HG03378 (cell line): Measurements from ENCODE around the gene AAMP.

ENCODE experiments used
- ATAC-seq: cut with Tn5 transposase; IDR thresholded peaks from one replicate; pipeline ENCODE4 v1.9.1; 2021; ENCODE audit warnings: mild to moderate bottlenecking, moderate library complexity; ENCODE audit not compliant: unreplicated experiment

Gene AAMP

DNA sequence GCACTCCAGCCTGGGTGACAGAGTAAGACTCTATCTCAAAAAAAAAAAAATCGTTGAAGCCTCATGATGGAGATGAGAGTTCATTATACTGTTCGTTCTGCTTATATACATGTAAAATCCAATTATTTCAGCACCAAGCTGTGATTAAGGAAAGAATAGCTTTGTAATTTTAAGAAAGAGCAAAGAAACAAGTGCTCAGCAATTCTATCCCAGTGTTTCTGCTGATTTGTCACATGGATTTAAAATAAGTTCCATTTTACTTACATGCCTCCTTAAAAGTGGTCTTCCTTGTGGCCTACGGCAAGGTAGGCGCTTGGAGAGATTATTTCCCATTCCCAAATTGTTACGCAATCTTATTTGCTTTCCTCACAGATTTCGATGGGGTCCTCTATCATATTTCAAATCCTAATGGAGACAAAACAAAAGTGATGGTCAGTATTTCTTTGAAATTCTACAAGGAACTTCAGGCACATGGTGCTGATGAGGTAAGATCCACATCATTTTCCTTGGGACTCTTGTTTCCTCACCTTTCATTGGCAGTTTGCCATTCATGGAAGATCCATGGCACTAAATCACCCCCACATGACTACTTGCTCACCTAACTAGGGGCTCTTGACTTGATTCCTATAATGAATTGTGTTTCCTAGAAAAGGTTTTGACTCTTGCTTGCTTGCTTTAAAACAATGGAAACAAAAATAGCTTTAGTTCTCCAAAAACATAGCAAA, 41.4 kb downstream of the AAMP start:
- no peak for ATAC-seq

DNA sequence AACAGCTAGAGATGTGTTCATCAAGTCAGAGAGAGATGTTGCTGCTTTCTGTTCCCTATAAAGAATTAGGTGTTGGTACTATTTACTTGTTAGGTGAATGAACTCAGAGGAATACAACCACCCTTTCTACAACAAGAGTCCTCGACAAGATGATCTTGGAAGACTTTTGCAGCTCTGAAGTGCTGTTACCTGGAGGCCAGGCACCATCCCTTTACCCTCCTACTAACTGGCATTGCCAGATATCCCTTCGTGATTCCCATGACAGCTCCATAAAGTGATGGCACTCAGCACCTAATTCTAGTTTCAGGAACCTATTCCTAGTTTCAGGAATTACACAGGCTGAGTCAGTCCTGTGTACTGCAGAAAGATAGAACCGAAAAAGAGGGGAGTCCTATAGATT, 43.0 kb downstream of the AAMP start:
- ATAC-seq, result no peak

DNA sequence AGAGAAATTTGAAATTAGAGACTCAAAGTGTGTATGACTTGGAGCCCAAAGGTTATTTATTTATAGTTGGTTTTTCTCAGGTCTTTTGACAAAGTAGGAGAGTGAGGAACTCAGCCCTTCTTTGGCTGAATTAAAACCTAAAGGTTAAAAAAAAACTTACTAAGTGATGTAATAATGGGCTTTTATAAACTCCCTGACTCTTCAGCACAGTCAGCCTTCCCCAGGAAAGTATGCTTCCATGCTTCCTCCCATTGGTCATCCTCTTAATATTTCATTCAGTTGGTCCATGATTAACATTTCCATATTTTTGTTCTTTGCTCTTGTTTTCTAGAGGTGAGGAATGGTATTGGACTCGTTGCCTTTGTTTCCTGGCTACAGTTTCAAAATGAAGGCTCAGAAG, 45.8 kb downstream of the AAMP start:
- ATAC-seq, result no peak

DNA sequence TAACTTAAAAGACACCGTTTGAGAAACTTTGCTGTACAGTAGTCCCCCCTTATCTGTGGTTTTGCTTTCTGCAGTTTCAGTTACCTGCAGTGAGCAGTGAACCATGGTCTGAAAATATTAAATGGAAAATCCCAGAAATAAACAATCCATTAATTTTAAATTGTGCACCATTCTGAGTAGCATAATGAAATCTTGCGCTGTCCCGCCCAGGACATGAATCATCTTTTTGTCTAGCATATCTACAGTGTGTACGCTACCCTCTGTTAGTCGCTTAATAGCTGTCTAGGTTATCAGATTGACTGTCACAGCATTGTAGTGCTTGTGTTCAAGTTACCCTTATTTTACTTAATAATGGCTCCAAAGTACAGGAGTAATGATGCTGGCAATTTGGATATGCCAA, 46.9 kb downstream of the AAMP start:
- ATAC-seq, result no peak

DNA sequence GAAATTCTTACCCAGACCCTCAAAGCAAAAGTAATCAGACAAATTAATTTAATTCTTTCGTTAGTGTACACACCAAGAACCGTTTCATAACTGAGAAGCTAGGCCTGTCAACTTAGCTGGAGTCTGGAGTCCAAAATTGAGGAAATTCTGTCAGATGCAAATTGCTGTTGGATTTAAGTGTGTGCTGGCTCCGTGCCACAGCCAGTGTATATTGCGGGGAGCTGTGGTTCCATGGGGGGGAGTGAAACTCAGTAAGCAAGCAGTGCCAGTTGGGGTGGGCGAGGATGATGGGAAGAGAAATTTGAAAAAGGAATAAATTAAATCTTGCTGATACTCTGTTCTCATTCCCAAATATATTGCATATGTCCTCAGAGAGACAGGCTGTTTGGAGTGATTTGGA, 48.9 kb downstream of the AAMP start:
- ATAC-seq, result no peak

DNA sequence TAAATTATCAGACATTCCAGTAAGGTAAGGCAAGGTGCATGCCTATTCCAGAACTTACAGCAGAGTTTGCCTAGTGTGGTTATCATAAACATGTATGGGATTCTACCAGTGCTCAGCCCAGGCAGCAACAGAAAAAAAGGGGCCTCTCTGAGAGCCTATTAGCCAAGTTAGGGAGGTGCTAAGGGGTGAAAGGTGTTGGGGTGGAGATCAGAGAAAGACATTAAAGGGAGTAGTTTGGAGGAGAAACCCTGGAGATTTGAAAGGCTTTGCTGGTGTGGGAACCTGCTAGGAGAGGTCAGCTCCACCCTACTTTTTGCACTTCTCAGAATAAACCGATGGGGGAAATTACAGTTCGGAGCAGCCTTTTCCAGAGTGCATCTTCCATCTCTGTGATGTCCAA, 50.0 kb downstream of the AAMP start:
- no peak for ATAC-seq

DNA sequence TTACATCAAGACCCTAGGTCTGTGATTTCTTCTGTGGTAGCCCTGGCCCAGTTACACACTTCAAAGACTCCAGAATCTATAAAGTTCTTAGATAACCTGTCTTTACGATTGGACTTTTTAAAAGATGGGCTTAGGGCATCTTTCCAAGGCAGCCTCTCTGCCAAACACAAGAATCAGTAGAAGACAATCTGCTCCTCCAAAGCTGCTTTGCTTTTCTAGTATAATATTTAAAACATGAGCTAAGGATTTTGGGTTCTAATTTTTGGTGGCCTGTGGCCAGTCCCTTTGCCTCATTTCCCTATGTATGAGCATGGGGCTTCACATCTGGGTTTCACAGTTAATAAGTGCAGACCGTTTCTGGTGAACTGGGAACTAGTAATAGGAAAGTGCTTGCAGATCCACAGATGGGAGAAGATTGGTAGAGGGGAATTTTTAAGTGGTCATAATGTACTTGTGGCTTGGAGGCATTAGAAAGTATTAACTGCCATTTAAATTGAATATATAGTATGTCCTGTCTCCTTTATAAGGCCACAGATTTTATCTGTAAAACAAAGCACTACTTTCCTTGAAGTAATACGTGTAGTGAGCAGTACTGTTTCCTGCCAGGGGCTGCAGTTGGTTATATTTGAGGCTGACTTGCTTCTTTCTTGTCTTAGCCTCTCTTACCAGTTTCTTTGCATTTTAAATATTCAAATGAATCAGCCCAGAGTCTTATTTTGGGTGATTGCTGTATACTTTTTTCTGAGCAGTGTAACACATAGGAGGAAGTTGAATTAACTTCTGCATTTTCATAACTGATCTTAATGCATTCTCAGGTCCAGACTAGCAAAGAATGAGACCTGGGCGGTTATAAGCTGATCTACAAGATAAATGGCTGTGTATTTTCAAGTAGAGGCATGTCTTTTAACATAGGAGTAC, 51.4 kb downstream of the AAMP start:
- peak; percentile 46 for ATAC-seq

DNA sequence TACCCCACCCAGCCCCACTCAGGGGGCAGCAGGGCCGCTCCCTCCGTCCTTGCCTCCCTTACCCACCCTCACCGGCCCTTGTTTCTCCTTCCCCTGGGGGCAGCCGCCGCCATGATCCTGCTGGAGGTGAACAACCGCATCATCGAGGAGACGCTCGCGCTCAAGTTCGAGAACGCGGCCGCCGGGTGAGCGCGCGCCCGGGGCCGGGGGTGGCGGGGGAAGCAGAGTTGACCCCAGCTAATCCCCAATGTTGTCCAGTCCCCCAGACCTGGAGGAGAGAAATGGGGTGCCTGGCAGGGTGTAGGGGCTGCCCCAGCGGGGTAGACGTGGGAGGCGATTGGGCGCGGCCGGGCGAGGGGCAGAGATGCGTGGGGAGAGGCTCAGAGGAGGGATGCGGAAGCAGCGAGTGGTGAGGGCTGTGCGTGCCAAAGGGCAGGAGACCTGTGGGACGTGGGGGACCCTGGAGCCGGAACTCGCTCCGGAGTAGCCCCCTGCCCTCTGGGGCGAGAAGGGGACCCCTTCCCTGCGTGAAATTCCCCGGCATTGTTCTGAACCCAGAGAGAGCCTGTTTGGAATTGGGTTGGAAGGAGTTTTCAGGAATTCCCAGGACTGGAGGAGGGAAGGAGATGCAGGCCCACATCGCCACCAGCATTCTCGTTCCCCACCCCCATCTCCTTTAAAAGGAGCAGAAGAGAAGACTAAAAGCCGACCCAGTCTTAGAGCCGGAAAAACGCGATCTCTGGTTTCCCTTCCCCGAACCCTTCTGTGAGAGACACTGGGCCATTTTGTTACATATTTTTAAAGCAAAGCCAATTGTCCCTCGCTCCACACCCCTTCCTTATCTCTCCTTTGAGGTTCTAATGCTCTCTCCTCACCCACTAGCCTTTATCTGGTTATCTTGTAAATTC, 52.3 kb downstream of the AAMP start:
- no peak for ATAC-seq

DNA sequence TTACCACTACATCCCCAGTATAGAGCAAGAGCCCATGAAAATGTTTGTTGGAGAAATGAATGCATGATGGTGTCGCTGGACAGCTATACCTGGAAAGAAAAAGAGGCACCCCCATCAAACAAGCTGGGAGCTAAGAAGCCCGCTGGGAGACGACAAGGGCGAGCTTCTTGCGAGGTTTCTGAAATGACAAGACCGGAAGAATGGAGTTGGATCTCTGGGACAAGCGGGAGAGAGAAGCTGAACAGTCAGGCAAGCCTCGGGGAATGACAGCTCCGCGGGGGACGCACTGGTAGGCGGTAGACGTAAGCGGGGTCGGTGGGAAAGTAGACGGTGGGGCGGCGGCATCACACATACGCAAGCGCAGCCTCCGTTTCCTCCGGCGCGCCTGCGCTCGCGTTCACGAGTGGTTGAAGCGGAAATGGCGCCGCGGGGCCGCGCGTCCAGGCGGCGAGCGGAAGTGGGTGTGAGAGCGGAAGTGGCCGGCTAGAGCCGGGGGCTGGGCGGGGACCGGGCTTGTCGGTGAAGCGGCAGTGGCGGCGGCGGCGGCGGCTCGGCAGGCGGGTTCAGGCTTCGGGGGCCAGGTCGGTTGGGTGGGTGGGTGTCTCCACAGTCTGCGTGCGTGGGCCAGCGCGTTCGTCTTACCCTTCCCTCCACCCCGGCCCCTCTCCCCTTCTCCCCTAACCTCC, 53.1 kb downstream of the AAMP start, which contains the start of gene ARPC2:
TSS of gene ARPC2 (plus strand) at position 516 of the 686 bp plus-strand sequence. CDS start 282 bp downstream, outside the sequence.
- ATAC-seq, result peak; percentile 59

DNA sequence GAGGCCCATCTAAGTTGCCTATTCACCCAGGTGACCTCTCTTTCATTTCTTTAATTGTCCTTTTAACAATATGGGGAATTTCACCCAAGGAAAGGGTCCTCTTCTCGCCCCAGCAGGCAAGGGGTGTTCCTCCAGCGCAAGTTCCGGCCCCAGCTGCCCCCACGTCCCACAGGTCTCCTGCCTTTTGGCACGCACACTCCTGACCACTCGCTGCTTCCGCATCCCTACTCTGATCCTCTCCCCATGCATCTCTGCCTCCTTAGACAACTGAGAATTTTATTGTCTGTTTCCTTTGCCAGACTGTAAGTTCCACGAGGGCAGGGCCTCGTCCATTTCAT, 53.6 kb downstream of the AAMP start:
- ATAC-seq, result no peak
